CD4-positive, CD25-positive, alpha-beta regulatory T cell (primary cell): Measurements from ENCODE around the gene HK1. TPM values are rescaled to one million over a fixed set of nuclear protein-coding genes. Genes with fewer than 3 reads are reported as not detected.

Experiments
- ATAC-seq, 2 donors: fragments of 150-1000 bp; cut with Tn5 transposase; one replicate each; pipeline ENCODE4 v1.10.0; 2021; ENCODE audit warnings: low read depth in 2 of 2, moderate number of reproducible peaks in 2 of 2, moderate library complexity in 1 of 2
- DNase-seq, 3 donors: peaks; one replicate each; pipeline versions ENCODE4 v3.0.0 to v3.0.0-alpha.2; 2012 to 2022; ENCODE audit warnings: mixed read lengths in 1 of 3
- H3K27ac ChIP-seq: one replicate; pipeline ENCODE4 v1.7.0; 2013; ENCODE audit warnings: mild to moderate bottlenecking, low read length; ENCODE audit not compliant: insufficient read depth, poor library complexity, severe bottlenecking
- H3K27me3 ChIP-seq: one replicate; pipeline ENCODE4 v1.7.0; 2013; ENCODE audit warnings: low read length; ENCODE audit not compliant: control insufficient read depth, insufficient read depth
- H3K36me3 ChIP-seq: one replicate; pipeline ENCODE4 v1.7.0; 2013; ENCODE audit warnings: mild to moderate bottlenecking, low read length, moderate library complexity; ENCODE audit not compliant: control insufficient read depth, insufficient read depth
- H3K4me1 ChIP-seq: 2 replicates; pipeline ENCODE4 v1.7.0; 2013; ENCODE audit warnings: mild to moderate bottlenecking, low read length; ENCODE audit not compliant: insufficient read depth, control insufficient read depth, poor library complexity, severe bottlenecking
- H3K4me3 ChIP-seq: one replicate; pipeline ENCODE4 v1.7.0; 2013; ENCODE audit warnings: low read depth, mild to moderate bottlenecking, low read length, moderate library complexity
- H3K9me3 ChIP-seq, 2 experiments: 1 replicate in 1 of 2; 2 replicates in 1 of 2; pipeline ENCODE4 v1.7.0; 2013; ENCODE audit warnings: low read length in 2 of 2, mild to moderate bottlenecking in 1 of 2, moderate library complexity in 1 of 2; ENCODE audit not compliant: control insufficient read depth in 2 of 2
- H3K27ac Mint-ChIP-seq, 3 donors: one replicate each; pipeline ENCODE4 v1.8.0; 2020 to 2022; ENCODE audit warnings: mild to moderate bottlenecking in 3 of 3, mixed read lengths in 3 of 3, moderate library complexity in 2 of 3
- H3K27me3 Mint-ChIP-seq: one replicate; pipeline ENCODE4 v1.8.0; 2022; ENCODE audit warnings: mild to moderate bottlenecking, mixed read lengths
- H3K36me3 Mint-ChIP-seq: one replicate; pipeline ENCODE4 v1.8.0; 2020; ENCODE audit warnings: mixed read lengths
- H3K4me1 Mint-ChIP-seq, 4 donors: one replicate each; pipeline ENCODE4 v1.8.0; 2020 to 2022; ENCODE audit warnings: mixed read lengths in 4 of 4, mild to moderate bottlenecking in 1 of 4
- H3K4me3 Mint-ChIP-seq, 4 donors: one replicate each; pipeline ENCODE4 v1.8.0; 2020 to 2022; ENCODE audit warnings: mild to moderate bottlenecking in 4 of 4, mixed read lengths in 4 of 4, moderate library complexity in 3 of 4
- H3K9me3 Mint-ChIP-seq, 7 donors: one replicate each; pipeline ENCODE4 v1.8.0; 2020 to 2022; ENCODE audit warnings: mixed read lengths in 7 of 7, mild to moderate bottlenecking in 3 of 7, moderate library complexity in 2 of 7
- polyA plus RNA-seq, 4 donors: library from polyadenylated mRNA; unstranded; fragments of 300-500 nt; fragmentation: Illumina TruSeq; gene quantifications; one replicate each; pipeline ENCODE4 v1.2.3, GENCODE V29; 2021
- total RNA-seq: library from RNA; stranded (reverse); gene quantifications from one replicate; pipeline ENCODE4 v1.2.3, GENCODE V29; 2022

Gene HK1
- total and polyA plus RNA-seq, 5 donors from 2014 or later = 86.4 to 115 (median 102) TPM

- Mint-ChIP-seq H3K4me1 (peaks cover 7 to 61% (median 35%) of the 10 kb centered on the region in 4 donors), H3K27ac (peak overlapping the region; percentile 18 to 64 (median 61)), H3K36me3 (peaks cover 25% of the 10 kb centered on the region), H3K27me3 (no peaks in the 10 kb centered on the region), H3K9me3 (no peaks in the 10 kb centered on the region), H3K4me3 (no peak overlapping the region)
- H3K27ac ChIP-seq = no peak overlapping the region
- H3K9me3 ChIP-seq = no peaks in the 10 kb centered on the region
- peak in 1 of 3 donors; percentile 40 for DNase-seq
- no peaks in the 10 kb centered on the region for H3K27me3 ChIP-seq
- H3K4me1 ChIP-seq = peaks cover 27% of the 10 kb centered on the region
- peaks cover 51% of the 10 kb centered on the region for H3K36me3 ChIP-seq
- no peak overlapping the region for H3K4me3 ChIP-seq
- no peak for ATAC-seq
Measured at GRCh38 chr10:69362471-69362954, 84.2 kb downstream of the HK1 start.

GRCh38 chr10:69363666-69364065, 85.4 kb downstream of the HK1 start:
- H3K27me3 Mint-ChIP-seq = no peaks in the 10 kb centered on the region
- Histone ChIP-seq H3K9me3 (no peaks in the 10 kb centered on the region), H3K27me3 (no peaks in the 10 kb centered on the region), H3K4me3 (no peak overlapping the region), H3K4me1 (peaks cover 27% of the 10 kb centered on the region), H3K27ac (no peak overlapping the region), H3K36me3 (peaks cover 62% of the 10 kb centered on the region)
- H3K27ac Mint-ChIP-seq = peak overlapping the region; percentile 56 to 76 (median 64)
- DNase-seq (no peak), ATAC-seq (no peak)
- H3K4me1 Mint-ChIP-seq = peaks cover 7 to 50% (median 34%) of the 10 kb centered on the region in 4 donors
- no peaks in the 10 kb centered on the region for H3K9me3 Mint-ChIP-seq
- H3K36me3 Mint-ChIP-seq = peaks cover 25% of the 10 kb centered on the region
- no peak overlapping the region for H3K4me3 Mint-ChIP-seq

GRCh38 chr10:69364232-69364940, 86.1 kb downstream of the HK1 start:
- Histone ChIP-seq H3K27ac (no peak overlapping the region), H3K36me3 (peaks cover 69% of the 10 kb centered on the region), H3K27me3 (no peaks in the 10 kb centered on the region), H3K4me3 (no peak overlapping the region), H3K4me1 (peaks cover 20% of the 10 kb centered on the region), H3K9me3 (no peaks in the 10 kb centered on the region)
- H3K36me3 Mint-ChIP-seq = peaks cover 30% of the 10 kb centered on the region
- H3K27me3 Mint-ChIP-seq = no peaks in the 10 kb centered on the region
- ATAC-seq (no peak), DNase-seq (no peak)
- H3K4me1 Mint-ChIP-seq = peaks cover 0 to 43% (median 30%) of the 10 kb centered on the region in 4 donors
- no peak overlapping the region for H3K4me3 Mint-ChIP-seq
- H3K27ac Mint-ChIP-seq = peak overlapping the region; percentile 15 to 76 (median 64)
- no peaks in the 10 kb centered on the region for H3K9me3 Mint-ChIP-seq

GRCh38 chr10:69366738-69367137, 88.4 kb downstream of the HK1 start:
- peaks cover 42% of the 10 kb centered on the region for H3K36me3 Mint-ChIP-seq
- H3K27ac Mint-ChIP-seq = no peak overlapping the region
- DNase-seq (no peak), ATAC-seq (no peak)
- Histone ChIP-seq H3K4me3 (no peak overlapping the region), H3K36me3 (peaks cover 80% of the 10 kb centered on the region), H3K4me1 (peaks cover 7% of the 10 kb centered on the region), H3K9me3 (no peaks in the 10 kb centered on the region), H3K27me3 (no peaks in the 10 kb centered on the region), H3K27ac (no peak overlapping the region)
- peaks cover 11 to 24% (median 17%) of the 10 kb centered on the region in 4 donors for H3K4me1 Mint-ChIP-seq
- H3K9me3 Mint-ChIP-seq = no peaks in the 10 kb centered on the region
- no peak overlapping the region for H3K4me3 Mint-ChIP-seq
- H3K27me3 Mint-ChIP-seq = no peaks in the 10 kb centered on the region

GRCh38 chr10:69367469-69367868, 89.2 kb downstream of the HK1 start:
- Mint-ChIP-seq H3K36me3 (peaks cover 49% of the 10 kb centered on the region), H3K4me3 (no peak overlapping the region), H3K27me3 (no peaks in the 10 kb centered on the region), H3K9me3 (no peaks in the 10 kb centered on the region), H3K4me1 (peaks cover 11 to 25% (median 15%) of the 10 kb centered on the region in 4 donors), H3K27ac (no peak overlapping the region)
- no peak for ATAC-seq
- DNase-seq = no peak
- H3K27ac ChIP-seq = no peak overlapping the region
- H3K36me3 ChIP-seq = peaks cover 83% of the 10 kb centered on the region
- no peak overlapping the region for H3K4me3 ChIP-seq
- no peaks in the 10 kb centered on the region for H3K9me3 ChIP-seq
- peaks cover 2% of the 10 kb centered on the region for H3K4me1 ChIP-seq
- H3K27me3 ChIP-seq = no peaks in the 10 kb centered on the region

GRCh38 chr10:69372126-69372980, 94.1 kb downstream of the HK1 start:
- H3K27ac ChIP-seq = no peak overlapping the region
- DNase-seq (no peak), ATAC-seq (no peak)
- H3K27me3 ChIP-seq = no peaks in the 10 kb centered on the region
- Mint-ChIP-seq H3K9me3 (no peaks in the 10 kb centered on the region), H3K4me3 (no peak overlapping the region), H3K27me3 (no peaks in the 10 kb centered on the region), H3K4me1 (peaks cover 0 to 13% (median 10%) of the 10 kb centered on the region in 4 donors), H3K27ac (peak overlapping the region in 2 of 3 donors; percentile 5 to 55), H3K36me3 (peaks cover 38% of the 10 kb centered on the region)
- H3K36me3 ChIP-seq = peaks cover 83% of the 10 kb centered on the region
- no peaks in the 10 kb centered on the region for H3K4me1 ChIP-seq
- H3K9me3 ChIP-seq = no peaks in the 10 kb centered on the region
- H3K4me3 ChIP-seq = no peak overlapping the region

GRCh38 chr10:69374242-69374641, 95.9 kb downstream of the HK1 start:
- no peaks in the 10 kb centered on the region for H3K4me1 ChIP-seq
- H3K36me3 Mint-ChIP-seq = peaks cover 51% of the 10 kb centered on the region
- H3K9me3 ChIP-seq = no peaks in the 10 kb centered on the region
- peak overlapping the region; percentile 56 to 86 (median 82) for H3K27ac Mint-ChIP-seq
- peaks cover 0 to 12% (median 11%) of the 10 kb centered on the region in 4 donors for H3K4me1 Mint-ChIP-seq
- DNase-seq (no peak), ATAC-seq (no peak)
- H3K4me3 ChIP-seq = no peak overlapping the region
- H3K27ac ChIP-seq = no peak overlapping the region
- H3K27me3 ChIP-seq = no peaks in the 10 kb centered on the region
- no peaks in the 10 kb centered on the region for H3K27me3 Mint-ChIP-seq
- H3K9me3 Mint-ChIP-seq = no peaks in the 10 kb centered on the region
- H3K4me3 Mint-ChIP-seq = no peak overlapping the region
- H3K36me3 ChIP-seq = peaks cover 79% of the 10 kb centered on the region
